ENCODE results near the gene NDUFS3. TPM values are rescaled to one million over a fixed set of nuclear protein-coding genes. Genes with fewer than 3 reads are reported as not detected.
"Not testable (repeated sequence)": the region's sequence is repeated elsewhere in the genome, so short reads cannot be mapped to it uniquely, and the experiment has no call there.

Gene NDUFS3
- total RNA-seq = 10 to 100 TPM; 65.6 to 70.3 TPM
- long read RNA-seq, donor 1, transcript NDUFS3-201 (7 exons, 958 nt) = major isoform, 13 of 19 reads
- long read RNA-seq, donor 1, partial matches to known transcripts = 2 of 19 reads
- long read RNA-seq, donor 1, other reads (novel, unspliced or antisense) = 4 of 19 reads
- long read RNA-seq, donor 2, transcript NDUFS3-201 (7 exons, 958 nt) = major isoform, 53 of 60 reads
- long read RNA-seq, donor 2, partial matches to known transcripts = 2 of 60 reads
- long read RNA-seq, donor 2, other reads (novel, unspliced or antisense) = 5 of 60 reads

GRCh38 chr11:47578524-47579494 is at the start of gene NDUFS3, which contains the start of gene KBTBD4:
Gene NDUFS3 (plus strand): TSS chr11:47579074. CDS start chr11:47579092, 18 bp downstream.
Gene KBTBD4 (minus strand): TSS chr11:47578970. CDS start chr11:47578951, 19 bp downstream.
- DNase-seq (ENCODE audit: low spot score) = peak; percentile 96
- intact Hi-C loops (cut with DNase I) = no loop called here

GRCh38 chr11:47529951-47530350 is 48.9 kb upstream of the NDUFS3 start:
- intact Hi-C loops (cut with DNase I) = no loop called here
- no peak for DNase-seq (ENCODE audit: low spot score)

GRCh38 chr11:47530721-47531120 is 48.2 kb upstream of the NDUFS3 start:
- intact Hi-C loops (cut with DNase I) = not testable (repeated sequence)

GRCh38 chr11:47531666-47532065 is 47.2 kb upstream of the NDUFS3 start:
- DNase-seq (ENCODE audit: low spot score) = no peak
- intact Hi-C loops (cut with DNase I) = no loop called here

More at GRCh38 chr11:47530721-47531120, 48.2 kb upstream of the NDUFS3 start:
- DNase-seq (ENCODE audit: low spot score) = not testable (repeated sequence)

DNA sequence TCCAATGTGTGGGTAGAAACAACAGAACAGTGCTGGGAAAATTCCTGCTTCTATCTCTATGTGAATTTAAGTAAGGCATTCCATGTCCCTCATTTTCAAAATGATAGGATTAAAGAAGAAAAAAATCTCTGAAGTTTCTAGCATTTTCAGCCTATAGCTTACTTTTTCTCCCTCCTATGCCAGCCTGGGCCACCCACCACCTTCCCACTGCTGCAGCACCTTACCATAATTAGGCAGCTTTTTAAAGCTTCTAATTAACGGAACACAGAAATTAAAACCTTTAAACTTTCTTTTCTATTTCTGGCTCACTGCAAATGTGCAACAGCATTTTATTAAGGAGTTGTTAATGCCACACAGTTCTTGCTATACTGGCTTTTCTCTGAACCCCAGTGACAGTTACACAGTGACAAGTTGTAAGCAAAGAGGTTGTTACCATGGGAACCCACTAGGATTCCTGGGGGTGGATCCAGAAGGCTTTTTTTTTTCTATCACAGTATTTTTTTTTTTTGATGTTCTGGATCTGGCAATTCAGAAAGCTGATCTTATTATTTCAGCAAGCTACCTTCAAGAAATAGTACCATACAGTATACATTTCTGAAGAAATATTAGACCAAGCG is 46.2 kb upstream of the NDUFS3 start:
- intact Hi-C loops (cut with DNase I) = no loop called here
- DNase-seq (ENCODE audit: low spot score) = no peak

GRCh38 chr11:47533690-47534151 is 45.2 kb upstream of the NDUFS3 start:
- DNase-seq (ENCODE audit: low spot score) = no peak
- intact Hi-C loops (cut with DNase I) = no loop called here

GRCh38 chr11:47534704-47535251 is 44.1 kb upstream of the NDUFS3 start:
- no peak for DNase-seq (ENCODE audit: low spot score)
- intact Hi-C loops (cut with DNase I) = no loop called here

- intact Hi-C loops (cut with DNase I) = no loop called here
- no peak for DNase-seq (ENCODE audit: low spot score)
Observed at GRCh38 chr11:47536915-47537314, 42.0 kb upstream of the NDUFS3 start.

- no peak for DNase-seq (ENCODE audit: low spot score)
- intact Hi-C loops (cut with DNase I) = no loop called here
Observed at GRCh38 chr11:47538741-47539565, 39.9 kb upstream of the NDUFS3 start.

- intact Hi-C loops (cut with DNase I) = no loop called here
- DNase-seq (ENCODE audit: low spot score) = no peak
Observed at GRCh38 chr11:47539681-47540039, 39.2 kb upstream of the NDUFS3 start.

DNA sequence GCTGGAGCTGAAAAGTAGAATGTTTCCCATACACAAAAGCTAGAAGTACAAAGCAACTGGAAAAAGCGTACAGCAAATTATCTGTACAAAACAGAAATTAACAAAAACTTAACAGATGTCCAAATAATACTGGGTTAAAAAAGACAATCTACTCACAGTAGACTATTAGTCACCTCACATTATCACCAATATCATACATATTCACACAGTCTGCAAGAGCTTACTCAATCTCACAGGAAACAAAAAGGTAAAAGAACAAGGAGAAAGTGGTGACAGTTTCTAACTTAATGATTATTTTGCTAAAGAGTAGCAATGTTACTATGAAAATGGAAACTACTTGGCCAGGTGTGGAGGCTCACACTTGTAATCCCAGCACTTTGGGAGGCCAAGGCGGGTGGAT is 37.8 kb upstream of the NDUFS3 start:
- no peak for DNase-seq (ENCODE audit: low spot score)
- intact Hi-C loops (cut with DNase I) = no loop called here

DNA sequence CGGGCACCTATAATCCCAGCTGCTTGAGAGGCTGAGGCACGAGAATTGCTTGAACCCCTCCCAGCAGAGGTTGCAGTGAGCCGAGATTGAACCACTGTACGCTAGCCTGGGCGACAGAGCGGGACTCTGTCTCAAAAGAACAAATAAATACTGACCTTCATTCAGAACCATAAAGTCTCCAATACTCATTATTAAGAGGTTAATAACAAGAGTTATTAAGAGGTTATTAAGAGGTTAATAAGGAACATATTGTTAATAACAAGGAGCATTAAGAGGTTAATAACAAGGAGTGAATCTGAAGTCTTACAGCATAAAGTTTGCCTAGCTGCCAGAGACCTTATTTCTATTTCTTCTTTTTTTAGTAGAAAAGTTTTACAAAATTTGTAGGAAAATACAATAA is 33.6 kb upstream of the NDUFS3 start:
- intact Hi-C loops (cut with DNase I) = no loop called here
- no peak for DNase-seq (ENCODE audit: low spot score)

DNA sequence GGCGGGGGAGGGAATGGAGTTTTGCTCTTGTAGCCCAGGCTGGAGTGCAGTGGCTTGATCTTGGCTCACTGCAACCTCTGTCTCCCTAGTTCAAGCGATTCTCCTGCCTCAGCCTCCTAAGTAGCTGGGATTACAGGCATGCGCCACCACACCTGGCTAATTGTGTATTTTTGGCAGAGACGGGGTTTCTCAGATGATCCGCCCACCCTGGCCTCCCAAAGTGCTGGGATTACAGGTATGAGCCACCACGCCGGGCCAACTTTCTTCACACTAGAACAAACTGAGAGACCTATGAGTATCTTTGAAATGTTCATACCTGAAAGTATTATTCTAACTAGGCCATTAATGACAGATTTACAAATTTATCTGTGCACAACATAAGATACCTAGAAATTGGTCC is 32.6 kb upstream of the NDUFS3 start:
- DNase-seq (ENCODE audit: low spot score); intact Hi-C loops (cut with DNase I): not testable (repeated sequence)

GRCh38 chr11:47550288-47551047 is 28.4 kb upstream of the NDUFS3 start:
- DNase-seq (ENCODE audit: low spot score) = no peak
- intact Hi-C loops (cut with DNase I) = loop anchor here in 1 of 2 donors (10.0 kb wide), 1 partner anchor 66 kb away; no protein-coding TSS in a partner anchor

DNA sequence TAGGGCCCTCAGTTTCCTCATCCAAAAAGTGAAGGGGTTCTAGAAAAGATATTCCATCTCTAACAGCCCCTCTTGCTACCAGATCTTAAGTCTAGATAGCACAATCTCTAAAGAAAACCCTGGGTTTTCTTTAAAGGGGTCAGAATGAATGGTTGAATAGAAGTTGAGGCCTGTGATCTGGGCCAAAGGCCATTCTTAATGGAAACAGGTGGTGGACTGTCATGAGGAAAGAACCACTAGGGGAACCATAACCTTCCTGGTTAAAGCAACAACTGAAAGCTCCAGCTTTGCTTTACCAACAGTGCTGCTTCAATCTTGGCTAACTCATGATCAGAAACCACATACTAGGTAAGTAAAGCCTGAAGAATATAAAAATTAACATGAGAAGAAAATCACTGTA is 27.8 kb upstream of the NDUFS3 start:
- intact Hi-C loops (cut with DNase I) = loop anchor here in 1 of 2 donors (10.0 kb wide), 1 partner anchor 66 kb away; no protein-coding TSS in a partner anchor
- no peak for DNase-seq (ENCODE audit: low spot score)

DNA sequence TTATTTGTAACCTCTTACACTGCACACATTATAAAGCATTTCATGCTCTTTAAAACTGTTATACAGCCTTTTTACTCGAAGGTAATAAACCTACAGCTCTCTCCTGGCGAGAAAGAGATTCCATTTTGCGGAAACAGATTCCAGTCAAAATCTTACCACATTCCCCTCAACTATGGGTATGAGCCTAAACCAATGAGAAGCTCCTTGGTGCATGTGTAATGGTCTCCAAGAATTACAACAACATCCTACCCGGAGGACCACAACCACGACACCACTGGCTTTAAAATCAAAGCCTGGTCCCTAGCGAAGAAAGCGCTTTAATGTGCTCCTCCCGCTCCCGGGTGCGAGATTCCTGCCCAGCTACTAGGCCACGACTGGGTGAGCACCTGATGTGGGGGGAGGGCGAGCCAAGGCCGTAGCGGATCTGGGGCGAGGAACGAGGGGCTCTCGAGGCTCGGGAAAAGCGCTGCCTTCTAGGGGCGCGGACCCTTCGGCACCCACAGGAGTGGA is 26.8 kb upstream of the NDUFS3 start:
- no peak for DNase-seq (ENCODE audit: low spot score)
- intact Hi-C loops (cut with DNase I) = loop anchor here in 1 of 2 donors (10.0 kb wide), 1 partner anchor 67 kb away; no protein-coding TSS in a partner anchor
